OCI-LY7 (cell line): ENCODE results near the gene FOXO6. TPM values are rescaled to one million over a fixed set of nuclear protein-coding genes. Genes with fewer than 3 reads are reported as not detected.

Experiments
- BruUV-seq: library from RNA; stranded (reverse); fragments of 400-500 nt; replicated peaks from 2 replicates; lab custom pipeline; 2021; lab: Mats Ljungman, UMichigan
- CTCF ChIA-PET: fragments of 300-600 bp; sonication (Branson Sonifier 250); formaldehyde crosslinking; loops from one replicate; lab custom pipeline; 2022; ENCODE audit warnings: antibody characterized with exemption; ENCODE audit not compliant: unreplicated experiment; lab: Charles Lee
- POLR2A ChIA-PET: fragments of 300-600 bp; sonication (Branson Sonifier 250); formaldehyde crosslinking; loops from one replicate; lab custom pipeline; 2022; ENCODE audit warnings: antibody characterized with exemption; lab: Charles Lee
- DNase-seq: peaks from one replicate; pipeline ENCODE4 v3.0.0-alpha.2; 2015; ENCODE audit warnings: low spot score
- H2AFZ ChIP-seq: fragments of 200-600 bp; sonication (generic), shearing (Covaris generic); 2 replicates; pipeline ENCODE4 v1.6.1; 2014; ENCODE audit warnings: mild to moderate bottlenecking, antibody characterized with exemption, low read length, moderate library complexity
- H3K27ac ChIP-seq: fragments of 200-600 bp; sonication (generic); 2 replicates; pipeline ENCODE4 v1.5.1; 2014; ENCODE audit warnings: mixed run types, low read depth, mild to moderate bottlenecking, moderate library complexity, low read length, inconsistent platforms; ENCODE audit not compliant: poor library complexity, severe bottlenecking
- H3K36me3 ChIP-seq: fragments of 200-600 bp; sonication (generic); 2 replicates; pipeline ENCODE4 v1.6.1; 2014; ENCODE audit warnings: mild to moderate bottlenecking, antibody characterized with exemption, low read length, moderate library complexity, mixed read lengths; ENCODE audit not compliant: insufficient read depth
- H3K4me1 ChIP-seq: fragments of 200-600 bp; sonication (generic); 2 replicates; pipeline ENCODE4 v1.5.1; 2014; ENCODE audit warnings: mild to moderate bottlenecking, low read length; ENCODE audit not compliant: insufficient read depth, poor library complexity, severe bottlenecking
- H3K4me2 ChIP-seq: fragments of 200-600 bp; sonication (generic); 2 replicates; pipeline ENCODE4 v1.6.1; 2014; ENCODE audit warnings: mild to moderate bottlenecking, low read length
- H3K4me3 ChIP-seq: fragments of 200-600 bp; sonication (generic); 2 replicates; pipeline ENCODE4 v1.5.1; 2014; ENCODE audit warnings: mild to moderate bottlenecking, low read depth, low read length; ENCODE audit not compliant: poor library complexity, severe bottlenecking
- H3K79me2 ChIP-seq: fragments of 200-600 bp; sonication (generic); 2 replicates; pipeline ENCODE4 v1.6.1; 2016; ENCODE audit warnings: low read depth, mild to moderate bottlenecking, low read length, moderate library complexity, mixed read lengths; ENCODE audit not compliant: insufficient read depth
- H3K9me2 ChIP-seq: fragments of 200-600 bp; sonication (generic); 2 replicates; pipeline ENCODE4 v1.6.1; 2016; ENCODE audit warnings: mild to moderate bottlenecking, low read length, mixed read lengths; ENCODE audit not compliant: insufficient read depth
- H3K9me3 ChIP-seq: fragments of 200-600 bp; sonication (generic); 2 replicates; pipeline ENCODE4 v1.6.1; 2014; ENCODE audit warnings: mild to moderate bottlenecking, mixed run types, low read length, mixed read lengths
- H4K20me1 ChIP-seq: fragments of 200-600 bp; sonication (generic); 2 replicates; pipeline ENCODE4 v1.6.1; 2014; ENCODE audit warnings: mild to moderate bottlenecking, antibody characterized with exemption, low read length, moderate library complexity, mixed read lengths; ENCODE audit not compliant: insufficient read depth
- CTCF ChIP-seq: fragments of 200-600 bp; sonication (generic); conservative IDR thresholded peaks from 2 replicates; pipeline ENCODE4 v1.5.1; 2014; ENCODE audit warnings: mild to moderate bottlenecking, antibody characterized with exemption, low read length, moderate library complexity, mixed read lengths
- EZH2phosphoT487 ChIP-seq: fragments of 200-600 bp; sonication (generic); IDR thresholded peaks from 2 replicates; pipeline ENCODE4 v1.6.1; 2018; ENCODE audit warnings: low read depth, borderline replicate concordance, mild to moderate bottlenecking, mixed run types, antibody characterized with exemption, low read length, moderate library complexity, mixed read lengths
- intact Hi-C: fragments of 100-400 bp; cut with micrococcal nuclease; formaldehyde crosslinking; loops from one replicate; pipeline ENCODE4 v1.10.0; 2022; ENCODE audit not compliant: unreplicated experiment
- total RNA-seq, 2 experiments: library from RNA; depleted of rRNA in 1 of 2; stranded (reverse); fragments of >200 nt in 1 of 2; shearing (Covaris generic) in 1 of 2; gene quantifications; 2 replicates each; pipeline ENCODE4 v1.2.3, GENCODE V29; 2014 to 2022

FOXO6 gene
- total RNA-seq, 2 experiments from 2014 or later: not detected

GRCh38 chr1:41328780-41329640, 32.2 kb upstream of the FOXO6 start:
- H3K79me2 ChIP-seq: no peaks in the 10 kb centered on the region
- no peaks in the 10 kb centered on the region for H4K20me1 ChIP-seq
- H3K4me3 ChIP-seq: no peak overlapping the region
- CTCF ChIA-PET: no interaction called here
- BruUV-seq: no TSS peak
- no peak for DNase-seq
- POLR2A ChIA-PET: no interaction called here
- no peaks in the 10 kb centered on the region for H3K9me3 ChIP-seq
- no peaks in the 10 kb centered on the region for H3K4me1 ChIP-seq
- intact Hi-C loops: no loop called here
- no peaks in the 10 kb centered on the region for H3K36me3 ChIP-seq
- no peak overlapping the region for H3K4me2 ChIP-seq
- H3K9me2 ChIP-seq: no peaks in the 10 kb centered on the region
- no peak overlapping the region for H3K27ac ChIP-seq
- TF ChIP-seq EZH2phosphoT487 (no peak), CTCF (no peak)
- no peak overlapping the region for H2AFZ ChIP-seq

- no TSS peak for BruUV-seq
- no peaks in the 10 kb centered on the region for H3K9me2 ChIP-seq
- no peaks in the 10 kb centered on the region for H3K79me2 ChIP-seq
- no peaks in the 10 kb centered on the region for H3K4me1 ChIP-seq
- H3K4me3 ChIP-seq: no peak overlapping the region
- ChIA-PET POLR2A (no interaction called here), CTCF (no interaction called here)
- H2AFZ ChIP-seq: no peak overlapping the region
- no peak overlapping the region for H3K27ac ChIP-seq
- TF ChIP-seq EZH2phosphoT487: no peak
- TF ChIP-seq CTCF: no peak
- no peaks in the 10 kb centered on the region for H3K36me3 ChIP-seq
- H4K20me1 ChIP-seq: no peaks in the 10 kb centered on the region
- H3K4me2 ChIP-seq: no peak overlapping the region
- intact Hi-C loops: no loop called here
- no peak for DNase-seq
- H3K9me3 ChIP-seq: no peaks in the 10 kb centered on the region
Observed at GRCh38 chr1:41329662-41330587, 31.3 kb upstream of the FOXO6 start.
